Lower leg skin (tissue), 4 donors: ENCODE results near the gene C1orf167. TPM values are rescaled to one million over a fixed set of nuclear protein-coding genes. Genes with fewer than 3 reads are reported as not detected.

Experiments
- DNase-seq, 2 donors: peaks; one replicate each; pipeline ENCODE4 v3.0.0-alpha.2; 2019; ENCODE audit warnings: low spot score in 2 of 2
- H3K4me3 ChIP-seq: fragments of 200-600 bp; sonication (generic); 2 replicates; pipeline ENCODE4 v1.5.1; 2017; ENCODE audit warnings: mild to moderate bottlenecking, low read depth; ENCODE audit not compliant: poor library complexity, severe bottlenecking
- CTCF ChIP-seq, 3 donors: fragments of 450-650 bp; IDR thresholded peaks; one replicate each; pipeline ENCODE4 v1.5.1; 2016; ENCODE audit warnings: antibody characterized with exemption in 3 of 3, mild to moderate bottlenecking in 3 of 3, moderate library complexity in 2 of 3
- POLR2A ChIP-seq, 2 donors: fragments of 450-650 bp; IDR thresholded peaks; one replicate each; pipeline ENCODE4 v1.6.1; 2016 to 2017; ENCODE audit warnings: antibody characterized with exemption in 2 of 2, mild to moderate bottlenecking in 1 of 2, moderate library complexity in 1 of 2
- WGBS, 2 donors: methylation state at CpG; one replicate each; pipeline ENCODE4 v1.1.5; 2018; 5-methylcytosine and 5-hydroxymethylcytosine counted together
- intact Hi-C: fragments of 100-400 bp; cut with DNase I; formaldehyde crosslinking; loops from one replicate; pipeline ENCODE4 v1.15.0; 2023; ENCODE audit warnings: low total_unique reads
- total RNA-seq, 4 donors: library from RNA; depleted of rRNA; stranded (reverse); fragments of >200 nt; gene quantifications; one replicate each; pipeline ENCODE4 v1.1.0, GENCODE V29; 2016

C1orf167 gene
- total RNA-seq, 4 donors from 2014 or later: 1.6 to 2.8 TPM; not detected in 2

- H3K4me3 ChIP-seq: no peak overlapping the region
- peak in 1 of 2 donors; percentile 93 for DNase-seq
- no peak for TF ChIP-seq POLR2A (IDR thresholded peaks at IDR 0.05)
- TF ChIP-seq CTCF (IDR thresholded peaks at IDR 0.05): peak in 1 of 3 donors; percentile 41
- intact Hi-C loops: no loop called here
- WGBS, 2 donors: 26 to 28% methylated on average over 13 of the region's 30 CpGs
These were observed 23.2 kb downstream of the C1orf167 start for GRCh38 chr1:11784993-11785769.

GRCh38 chr1:11786168-11786567 lies 24.2 kb downstream of the C1orf167 start:
- 46 to 52% methylated on average over 5 of the region's 5 CpGs for WGBS, 2 donors
- TF ChIP-seq POLR2A (IDR thresholded peaks at IDR 0.05) (no peak), CTCF (IDR thresholded peaks at IDR 0.05) (no peak)
- no peak overlapping the region for H3K4me3 ChIP-seq
- DNase-seq: no peak
- intact Hi-C loops: no loop called here

GRCh38 chr1:11787251-11787803 lies 25.3 kb downstream of the C1orf167 start:
- no peak for TF ChIP-seq CTCF (IDR thresholded peaks at IDR 0.05)
- no peak for DNase-seq
- 23 to 27% methylated on average over 16 of the region's 16 CpGs for WGBS, 2 donors
- H3K4me3 ChIP-seq: no peak overlapping the region
- intact Hi-C loops: no loop called here

- intact Hi-C loops: loop anchor here (1.0 kb wide), 1 partner anchor 133 kb away; no protein-coding TSS in a partner anchor
- no peak for DNase-seq
- 53 to 63% methylated on average over 10 to 14 of the region's 14 CpGs for WGBS, 2 donors
- no peak overlapping the region for H3K4me3 ChIP-seq
- TF ChIP-seq CTCF (IDR thresholded peaks at IDR 0.05) (no peak), POLR2A (IDR thresholded peaks at IDR 0.05) (no peak)
These were observed 25.9 kb downstream of the C1orf167 start for GRCh38 chr1:11787804-11788436.

- no peak for DNase-seq
- 60 to 63% methylated on average over 14 of the region's 14 CpGs for WGBS, 2 donors
- no peak overlapping the region for H3K4me3 ChIP-seq
- TF ChIP-seq POLR2A (IDR thresholded peaks at IDR 0.05): no peak
- no peak for TF ChIP-seq CTCF (IDR thresholded peaks at IDR 0.05)
- intact Hi-C loops: loop anchor here (1.0 kb wide), 1 partner anchor 133 kb away; no protein-coding TSS in a partner anchor
These were observed 26.6 kb downstream of the C1orf167 start for GRCh38 chr1:11788549-11789053.
